HEK293 (cell line): ENCODE data around the gene TCF3.

ENCODE experiments used
- CTCF ChIA-PET: fragments of 350-600 bp; formaldehyde crosslinking; extraction: SDS; loops from one replicate; lab custom pipeline; 2021; ENCODE audit warnings: antibody characterized with exemption; lab: Yijun Ruan, JAX
- POLR2A ChIA-PET: fragments of 300-600 bp; formaldehyde crosslinking; extraction: SDS; loops from one replicate; lab custom pipeline; 2020; ENCODE audit warnings: antibody characterized with exemption, inconsistent platforms; lab: Yijun Ruan, JAX
- H3K27ac ChIP-seq: fragments of 200-500 bp; sonication (Bioruptor generic); 2 replicates; pipeline ENCODE4 v1.5.1; 2014; ENCODE audit warnings: low read depth, low read length, control low read depth, inconsistent platforms; ENCODE audit errors: extremely low read depth
- H3K36me3 ChIP-seq, 2 experiments: fragments of 200-500 bp in 1 of 2; sonication (Bioruptor generic) in 1 of 2; 1 replicate in 1 of 2; 2 replicates in 1 of 2; pipeline ENCODE4 v1.5.1; 2014 to 2017; ENCODE audit warnings: inconsistent platforms in 2 of 2, low read length in 2 of 2; ENCODE audit not compliant: control insufficient read depth in 2 of 2, insufficient read depth in 1 of 2
- H3K4me1 ChIP-seq: fragments of 200-500 bp; sonication (Bioruptor generic); 2 replicates; pipeline ENCODE4 v1.5.1; 2014; ENCODE audit warnings: mild to moderate bottlenecking, low read length, inconsistent platforms; ENCODE audit not compliant: control insufficient read depth, insufficient read depth
- H3K4me3 ChIP-seq: 2 replicates; pipeline ENCODE4 v1.5.1; 2011; ENCODE audit warnings: low read depth, mild to moderate bottlenecking, control low read depth, low read length, moderate library complexity
- H3K9me3 ChIP-seq: fragments of 200-500 bp; sonication (Bioruptor generic); 2 replicates; pipeline ENCODE4 v1.5.1; 2014; ENCODE audit warnings: low read depth, low read length, inconsistent platforms; ENCODE audit not compliant: control insufficient read depth, insufficient read depth
- FEZF1 ChIP-seq: fragments of 450-650 bp; formaldehyde crosslinking; IDR thresholded peaks from 2 replicates; pipeline ENCODE4 v1.5.1; 2016; ENCODE audit warnings: missing biosample characterization, missing genetic modification characterization
- RBAK ChIP-seq: fragments of 450-650 bp; formaldehyde crosslinking; IDR thresholded peaks from 2 replicates; pipeline ENCODE4 v1.5.1; 2016; ENCODE audit warnings: missing biosample characterization, missing genetic modification characterization
- TCF7L2 ChIP-seq: IDR thresholded peaks from 2 replicates; pipeline ENCODE4 v1.6.1; 2011; ENCODE audit warnings: low read depth, mild to moderate bottlenecking, inconsistent platforms, low read length, moderate library complexity, borderline replicate concordance
- WT1 ChIP-seq: fragments of 450-650 bp; formaldehyde crosslinking; IDR thresholded peaks from 2 replicates; pipeline ENCODE4 v1.5.1; 2016; ENCODE audit warnings: missing biosample characterization, missing genetic modification characterization
- YY1 ChIP-seq: fragments of 450-650 bp; formaldehyde crosslinking; IDR thresholded peaks from 2 replicates; pipeline ENCODE4 v1.5.1; 2018; ENCODE audit warnings: missing biosample characterization, missing genetic modification characterization
- ZBTB1 ChIP-seq: fragments of 450-650 bp; formaldehyde crosslinking; IDR thresholded peaks from 2 replicates; pipeline ENCODE4 v1.5.1; 2016; ENCODE audit warnings: missing biosample characterization, missing genetic modification characterization
- ZBTB21 ChIP-seq: fragments of 450-650 bp; formaldehyde crosslinking; IDR thresholded peaks from 2 replicates; pipeline ENCODE4 v1.5.1; 2017; ENCODE audit warnings: missing biosample characterization, missing genetic modification characterization
- ZBTB48 ChIP-seq: fragments of 450-650 bp; formaldehyde crosslinking; IDR thresholded peaks from 2 replicates; pipeline ENCODE4 v1.5.1; 2016; ENCODE audit warnings: missing biosample characterization, missing genetic modification characterization
- ZFP37 ChIP-seq: fragments of 450-650 bp; formaldehyde crosslinking; IDR thresholded peaks from 2 replicates; pipeline ENCODE4 v1.5.1; 2016; ENCODE audit warnings: missing biosample characterization, missing genetic modification characterization
- ZNF132 ChIP-seq: fragments of 450-650 bp; formaldehyde crosslinking; IDR thresholded peaks from 2 replicates; pipeline ENCODE4 v1.5.1; 2017; ENCODE audit warnings: missing biosample characterization, missing genetic modification characterization, borderline replicate concordance
- ZNF202 ChIP-seq: fragments of 450-650 bp; formaldehyde crosslinking; IDR thresholded peaks from 2 replicates; pipeline ENCODE4 v1.5.1; 2016; ENCODE audit warnings: missing biosample characterization, missing genetic modification characterization, borderline replicate concordance
- ZNF223 ChIP-seq: fragments of 450-650 bp; formaldehyde crosslinking; IDR thresholded peaks from 2 replicates; pipeline ENCODE4 v1.5.1; 2016; ENCODE audit warnings: missing biosample characterization, missing genetic modification characterization
- ZNF26 ChIP-seq: fragments of 450-650 bp; formaldehyde crosslinking; IDR thresholded peaks from 2 replicates; pipeline ENCODE4 v1.5.1; 2016; ENCODE audit warnings: missing biosample characterization, missing genetic modification characterization
- ZNF280C ChIP-seq: fragments of 450-650 bp; formaldehyde crosslinking; IDR thresholded peaks from 2 replicates; pipeline ENCODE4 v1.5.1; 2016; ENCODE audit warnings: missing biosample characterization, missing genetic modification characterization
- ZNF362 ChIP-seq: fragments of 450-650 bp; formaldehyde crosslinking; IDR thresholded peaks from 2 replicates; pipeline ENCODE4 v1.5.1; 2016; ENCODE audit warnings: missing biosample characterization, missing genetic modification characterization
- ZNF48 ChIP-seq: fragments of 450-650 bp; formaldehyde crosslinking; IDR thresholded peaks from 2 replicates; pipeline ENCODE4 v1.5.1; 2016; ENCODE audit warnings: missing biosample characterization, missing genetic modification characterization
- ZNF621 ChIP-seq: fragments of 450-650 bp; formaldehyde crosslinking; IDR thresholded peaks from 2 replicates; pipeline ENCODE4 v1.5.1; 2017; ENCODE audit warnings: missing biosample characterization, missing genetic modification characterization
- ZNF785 ChIP-seq: fragments of 450-650 bp; formaldehyde crosslinking; IDR thresholded peaks from 2 replicates; pipeline ENCODE4 v1.5.1; 2016; ENCODE audit warnings: missing biosample characterization, missing genetic modification characterization
- ZNF791 ChIP-seq: fragments of 450-650 bp; formaldehyde crosslinking; IDR thresholded peaks from 2 replicates; pipeline ENCODE4 v1.5.1; 2016; ENCODE audit warnings: missing biosample characterization, missing genetic modification characterization
- TF ChIP-seq, protein P1 (sequence below): fragments of 450-650 bp; formaldehyde crosslinking; IDR thresholded peaks from 2 replicates; pipeline ENCODE4 v1.5.1; 2016; ENCODE audit warnings: missing biosample characterization, missing genetic modification characterization
- TF ChIP-seq, protein P2 (sequence below): fragments of 450-650 bp; formaldehyde crosslinking; IDR thresholded peaks from 2 replicates; pipeline ENCODE4 v1.5.1; 2016; ENCODE audit warnings: missing biosample characterization, missing genetic modification characterization

The TCF3 gene

GRCh38 chr19:1699998-1700732 is 47.8 kb upstream of the TCF3 start (continued):
- no peak for TF ChIP-seq ZNF362

GRCh38 chr19:1699386-1699785 is 47.0 kb upstream of the TCF3 start:
- Histone ChIP-seq H3K27ac (no peak overlapping the region), H3K36me3 (no peaks in the 10 kb centered on the region), H3K9me3 (no peaks in the 10 kb centered on the region), H3K4me3 (no peak overlapping the region), H3K4me1 (no peaks in the 10 kb centered on the region)
- ChIA-PET CTCF (interaction anchor here (0.6 kb wide), 1 partner anchor 1421 kb away, joined by 3 read pairs; no protein-coding TSS in a partner anchor), POLR2A (no interaction called here)
- TF ChIP-seq, protein P1, sequence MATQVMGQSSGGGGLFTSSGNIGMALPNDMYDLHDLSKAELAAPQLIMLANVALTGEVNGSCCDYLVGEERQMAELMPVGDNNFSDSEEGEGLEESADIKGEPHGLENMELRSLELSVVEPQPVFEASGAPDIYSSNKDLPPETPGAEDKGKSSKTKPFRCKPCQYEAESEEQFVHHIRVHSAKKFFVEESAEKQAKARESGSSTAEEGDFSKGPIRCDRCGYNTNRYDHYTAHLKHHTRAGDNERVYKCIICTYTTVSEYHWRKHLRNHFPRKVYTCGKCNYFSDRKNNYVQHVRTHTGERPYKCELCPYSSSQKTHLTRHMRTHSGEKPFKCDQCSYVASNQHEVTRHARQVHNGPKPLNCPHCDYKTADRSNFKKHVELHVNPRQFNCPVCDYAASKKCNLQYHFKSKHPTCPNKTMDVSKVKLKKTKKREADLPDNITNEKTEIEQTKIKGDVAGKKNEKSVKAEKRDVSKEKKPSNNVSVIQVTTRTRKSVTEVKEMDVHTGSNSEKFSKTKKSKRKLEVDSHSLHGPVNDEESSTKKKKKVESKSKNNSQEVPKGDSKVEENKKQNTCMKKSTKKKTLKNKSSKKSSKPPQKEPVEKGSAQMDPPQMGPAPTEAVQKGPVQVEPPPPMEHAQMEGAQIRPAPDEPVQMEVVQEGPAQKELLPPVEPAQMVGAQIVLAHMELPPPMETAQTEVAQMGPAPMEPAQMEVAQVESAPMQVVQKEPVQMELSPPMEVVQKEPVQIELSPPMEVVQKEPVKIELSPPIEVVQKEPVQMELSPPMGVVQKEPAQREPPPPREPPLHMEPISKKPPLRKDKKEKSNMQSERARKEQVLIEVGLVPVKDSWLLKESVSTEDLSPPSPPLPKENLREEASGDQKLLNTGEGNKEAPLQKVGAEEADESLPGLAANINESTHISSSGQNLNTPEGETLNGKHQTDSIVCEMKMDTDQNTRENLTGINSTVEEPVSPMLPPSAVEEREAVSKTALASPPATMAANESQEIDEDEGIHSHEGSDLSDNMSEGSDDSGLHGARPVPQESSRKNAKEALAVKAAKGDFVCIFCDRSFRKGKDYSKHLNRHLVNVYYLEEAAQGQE (tag by site-specific recombination), result no peak
- TF ChIP-seq ZNF280C (tag by site-specific recombination) (no peak), ZNF132 (no peak), ZNF48 (tag by site-specific recombination) (no peak), ZNF223 (tag by site-specific recombination) (no peak), ZNF202 (tag by site-specific recombination) (no peak), FEZF1 (tag by site-specific recombination) (no peak), ZFP37 (tag by site-specific recombination) (no peak), ZNF791 (tag by site-specific recombination) (no peak), ZBTB21 (no peak), ZNF26 (tag by site-specific recombination) (no peak), ZBTB1 (no peak), RBAK (tag by site-specific recombination) (no peak), ZBTB48 (tag by site-specific recombination) (no peak), TCF7L2 (no peak), ZNF785 (tag by site-specific recombination) (no peak), WT1 (tag by site-specific recombination) (no peak), ZNF621 (tag by site-specific recombination) (no peak), YY1 (tag by site-specific recombination) (no peak)
- TF ChIP-seq, protein P2, sequence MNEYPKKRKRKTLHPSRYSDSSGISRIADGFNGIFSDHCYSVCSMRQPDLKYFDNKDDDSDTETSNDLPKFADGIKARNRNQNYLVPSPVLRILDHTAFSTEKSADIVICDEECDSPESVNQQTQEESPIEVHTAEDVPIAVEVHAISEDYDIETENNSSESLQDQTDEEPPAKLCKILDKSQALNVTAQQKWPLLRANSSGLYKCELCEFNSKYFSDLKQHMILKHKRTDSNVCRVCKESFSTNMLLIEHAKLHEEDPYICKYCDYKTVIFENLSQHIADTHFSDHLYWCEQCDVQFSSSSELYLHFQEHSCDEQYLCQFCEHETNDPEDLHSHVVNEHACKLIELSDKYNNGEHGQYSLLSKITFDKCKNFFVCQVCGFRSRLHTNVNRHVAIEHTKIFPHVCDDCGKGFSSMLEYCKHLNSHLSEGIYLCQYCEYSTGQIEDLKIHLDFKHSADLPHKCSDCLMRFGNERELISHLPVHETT (tag by site-specific recombination), result no peak
